Occipital lobe (tissue), 1 donor: ENCODE results near the gene RPL36. TPM values are rescaled to one million over a fixed set of nuclear protein-coding genes. Genes with fewer than 3 reads are reported as not detected.

Experiments used
- total RNA-seq: library from RNA; depleted of rRNA; stranded (reverse); fragments of >200 nt; gene quantifications from one replicate; pipeline ENCODE4 v1.2.3, GENCODE V29; 2014

The RPL36 gene
- total RNA-seq, 1 donor from 2014 or later, result 299 TPM

Other genes starting within 250 kb of the RPL36 start
- gene ZNRF4, start 234.9 kb upstream of the RPL36 start, total RNA-seq, result not detected
- gene TINCR, start 122.3 kb upstream of the RPL36 start, total RNA-seq, result 0.31 TPM
- 44.3 TPM for gene SAFB2, start 67.5 kb upstream of the RPL36 start, total RNA-seq
- gene SAFB, start 67.2 kb upstream of the RPL36 start, total RNA-seq, result 76.6 TPM
- 16.2 TPM for gene MICOS13, start 9.8 kb upstream of the RPL36 start, total RNA-seq
- gene HSD11B1L, start 9.3 kb upstream of the RPL36 start, total RNA-seq, result 16.7 TPM
- 39.6 TPM for gene LONP1, start 29.9 kb downstream of the RPL36 start, total RNA-seq
- not detected for gene CATSPERD, start 30.3 kb downstream of the RPL36 start, total RNA-seq
- gene PRR22, start 94.5 kb downstream of the RPL36 start, total RNA-seq, result 0.16 TPM
- gene DUS3L, start 100.9 kb downstream of the RPL36 start, total RNA-seq, result 13.3 TPM
- not detected for gene NRTN, start 114.8 kb downstream of the RPL36 start, total RNA-seq
- not detected for gene FUT6, start 149.4 kb downstream of the RPL36 start, total RNA-seq
- not detected for gene FUT3, start 161.2 kb downstream of the RPL36 start, total RNA-seq
- not detected for gene FUT5, start 180.2 kb downstream of the RPL36 start, total RNA-seq
- gene NDUFA11, start 213.5 kb downstream of the RPL36 start, total RNA-seq, result 79.9 TPM
- 4.1 TPM for gene VMAC, start 214.6 kb downstream of the RPL36 start, total RNA-seq
- 7.0 TPM for gene CAPS, start 224.0 kb downstream of the RPL36 start, total RNA-seq